ENCODE results near the gene DRC7. TPM values are rescaled to one million over a fixed set of nuclear protein-coding genes. Genes with fewer than 3 reads are reported as not detected.

DRC7 gene
- total RNA-seq, result not detected
- not detected for polyA plus RNA-seq
- 0 to 0.09 (median 0) reads per million in 6 experiments for total RNA-seq

GRCh38 chr16:57694725-57695679 is at the start of gene DRC7:
TSS of gene DRC7 (plus strand) at chr16:57694806. CDS start at chr16:57697950, 3,144 bp downstream.
- Mint-ChIP-seq H3K36me3 (no peaks in the 10 kb centered on the region), H3K4me3 (peak within 1 kb of the TSS in 8 of 10 donors; percentile 28 to 80 (median 56)), H3K27ac (peak within 1 kb of the TSS in 8 of 10 donors; percentile 5 to 81 (median 58)), H3K9me3 (no peaks in the 10 kb centered on the region), H3K4me1 (peaks cover 12 to 27% (median 20%) of the 10 kb centered on the region in 4 donors), H3K27me3 (peaks cover 0 to 1% (median 0%) of the 10 kb centered on the region in 5 donors)
- peak in 1 of 2 donors; percentile 35 for ATAC-seq
- POLR2A ChIA-PET, result no interaction called here
- peak in 2 of 10 donors; percentile 4 to 13 for DNase-seq

- no peak for DNase-seq
- no peak for ATAC-seq
- Mint-ChIP-seq H3K9me3 (no peaks in the 10 kb centered on the region), H3K27ac (peak overlapping the region in 1 of 10 donors; percentile 83), H3K4me3 (no peak overlapping the region), H3K4me1 (peaks cover 14 to 40% (median 30%) of the 10 kb centered on the region in 4 donors), H3K36me3 (no peaks in the 10 kb centered on the region), H3K27me3 (peaks cover 0 to 1% (median 0%) of the 10 kb centered on the region in 5 donors)
- POLR2A ChIA-PET, result no interaction called here
Measured at GRCh38 chr16:57645169-57645568, 49.4 kb upstream of the DRC7 start.

- Mint-ChIP-seq H3K4me1 (peaks cover 14 to 40% (median 30%) of the 10 kb centered on the region in 4 donors), H3K36me3 (no peaks in the 10 kb centered on the region), H3K27me3 (peaks cover 0 to 1% (median 0%) of the 10 kb centered on the region in 5 donors), H3K9me3 (no peaks in the 10 kb centered on the region), H3K27ac (peak overlapping the region in 3 of 10 donors; percentile 60 to 83 (median 64)), H3K4me3 (no peak overlapping the region)
- POLR2A ChIA-PET, result interaction anchor here (0.7 kb wide), 1 partner anchor 51 kb away, joined by 3 read pairs; no protein-coding TSS in a partner anchor
- DNase-seq, result no peak
- no peak for ATAC-seq
Measured at GRCh38 chr16:57645691-57646387, 48.8 kb upstream of the DRC7 start.

GRCh38 chr16:57646388-57647039 is 48.1 kb upstream of the DRC7 start:
- Mint-ChIP-seq H3K27me3 (no peaks in the 10 kb centered on the region), H3K36me3 (no peaks in the 10 kb centered on the region), H3K4me1 (peaks cover 15 to 43% (median 35%) of the 10 kb centered on the region in 4 donors), H3K27ac (peak overlapping the region in 4 of 10 donors; percentile 33 to 85 (median 52)), H3K9me3 (no peaks in the 10 kb centered on the region), H3K4me3 (peak overlapping the region in 2 of 10 donors; percentile 42 to 88)
- peak in 1 of 2 donors; percentile 44 for ATAC-seq
- peak in 2 of 10 donors; percentile 21 to 31 for DNase-seq
- POLR2A ChIA-PET, result interaction anchor here (0.6 to 3.8 kb wide), 4 partner anchors 52 to 69 kb away, joined by 3 to 20 read pairs (median 4); no protein-coding TSS in a partner anchor

GRCh38 chr16:57647136-57647875 is 47.3 kb upstream of the DRC7 start:
- H3K9me3 Mint-ChIP-seq, result no peaks in the 10 kb centered on the region
- H3K27ac Mint-ChIP-seq, result peak overlapping the region in 8 of 10 donors; percentile 27 to 90 (median 68)
- DNase-seq (no peak), ATAC-seq (peak in 1 of 2 donors; percentile 32)
- POLR2A ChIA-PET, result interaction anchor here (0.6 to 3.8 kb wide), 4 partner anchors 53 to 70 kb away, joined by 3 to 20 read pairs (median 4); no protein-coding TSS in a partner anchor
- H3K36me3 Mint-ChIP-seq, result no peaks in the 10 kb centered on the region
- peak overlapping the region in 7 of 10 donors; percentile 12 to 88 (median 47) for H3K4me3 Mint-ChIP-seq
- H3K4me1 Mint-ChIP-seq, result peaks cover 23 to 49% (median 42%) of the 10 kb centered on the region in 4 donors
- no peaks in the 10 kb centered on the region for H3K27me3 Mint-ChIP-seq

GRCh38 chr16:57648125-57648524 is 46.5 kb upstream of the DRC7 start:
- Mint-ChIP-seq H3K9me3 (no peaks in the 10 kb centered on the region), H3K36me3 (no peaks in the 10 kb centered on the region), H3K4me3 (peak overlapping the region in 6 of 10 donors; percentile 11 to 88 (median 44)), H3K4me1 (peaks cover 23 to 47% (median 42%) of the 10 kb centered on the region in 4 donors), H3K27me3 (no peaks in the 10 kb centered on the region), H3K27ac (peak overlapping the region; percentile 29 to 90 (median 52))
- no peak for ATAC-seq
- no peak for DNase-seq
- POLR2A ChIA-PET, result interaction anchor here (3.8 kb wide), 1 partner anchor 71 kb away, joined by 20 read pairs; no protein-coding TSS in a partner anchor

GRCh38 chr16:57648581-57649442 is 45.8 kb upstream of the DRC7 start:
- Mint-ChIP-seq H3K27me3 (no peaks in the 10 kb centered on the region), H3K9me3 (no peaks in the 10 kb centered on the region), H3K27ac (peak overlapping the region in 8 of 10 donors; percentile 42 to 90 (median 68)), H3K4me3 (peak overlapping the region in 6 of 10 donors; percentile 36 to 88 (median 57)), H3K36me3 (no peaks in the 10 kb centered on the region), H3K4me1 (peaks cover 23 to 47% (median 41%) of the 10 kb centered on the region in 4 donors)
- ATAC-seq (peak; percentile 78 to 90), DNase-seq (peak; percentile 71 to 92 (median 82))
- POLR2A ChIA-PET, result interaction anchor here (3.8 kb wide), 1 partner anchor 72 kb away, joined by 20 read pairs; no protein-coding TSS in a partner anchor

- H3K9me3 Mint-ChIP-seq, result no peaks in the 10 kb centered on the region
- DNase-seq, result no peak
- POLR2A ChIA-PET, result interaction anchor here (3.8 kb wide), 1 partner anchor 72 kb away, joined by 20 read pairs; no protein-coding TSS in a partner anchor
- peak overlapping the region in 5 of 10 donors; percentile 42 to 90 (median 69) for H3K27ac Mint-ChIP-seq
- peaks cover 23 to 47% (median 41%) of the 10 kb centered on the region in 4 donors for H3K4me1 Mint-ChIP-seq
- H3K4me3 Mint-ChIP-seq, result peak overlapping the region in 2 of 10 donors; percentile 80 to 88
- H3K27me3 Mint-ChIP-seq, result no peaks in the 10 kb centered on the region
- no peak for ATAC-seq
- H3K36me3 Mint-ChIP-seq, result no peaks in the 10 kb centered on the region
Measured at GRCh38 chr16:57649443-57649751, 45.2 kb upstream of the DRC7 start.

- Mint-ChIP-seq H3K4me3 (no peak overlapping the region), H3K36me3 (no peaks in the 10 kb centered on the region), H3K4me1 (peaks cover 23 to 47% (median 41%) of the 10 kb centered on the region in 4 donors), H3K27me3 (no peaks in the 10 kb centered on the region), H3K27ac (peak overlapping the region in 1 of 10 donors; percentile 48), H3K9me3 (no peaks in the 10 kb centered on the region)
- DNase-seq (no peak), ATAC-seq (no peak)
- POLR2A ChIA-PET, result interaction anchor here (3.8 kb wide), 1 partner anchor 73 kb away, joined by 20 read pairs; no protein-coding TSS in a partner anchor
Measured at GRCh38 chr16:57649846-57650245, 44.8 kb upstream of the DRC7 start.
